ACHN (cell line): ENCODE results near the gene IRS2.
"Not testable (repeated sequence)": the region's sequence is repeated elsewhere in the genome, so short reads cannot be mapped to it uniquely, and the experiment has no call there.

Experiments used
- DNase-seq: peaks from one replicate; pipeline ENCODE4 v3.0.0-alpha.2; 2015
- in situ Hi-C: cut with HindIII; loops from 2 replicates; pipeline ENCODE4 v1.10.0; 2017; ENCODE audit warnings: low sequenced_read_pairs, low pct_ligation_motif_present, low pct_unique_long_range_greater_than_20kb

IRS2 gene

GRCh38 chr13:109744512-109745051 is 41.8 kb downstream of the IRS2 start:
- DNase-seq = no peak
- in situ Hi-C loops = no loop called here

GRCh38 chr13:109743706-109744453 is 42.5 kb downstream of the IRS2 start:
- in situ Hi-C loops = no loop called here
- peak; percentile 55 for DNase-seq

- in situ Hi-C loops = no loop called here
- DNase-seq = no peak
Observed at GRCh38 chr13:109741966-109742365, 44.4 kb downstream of the IRS2 start.

DNA sequence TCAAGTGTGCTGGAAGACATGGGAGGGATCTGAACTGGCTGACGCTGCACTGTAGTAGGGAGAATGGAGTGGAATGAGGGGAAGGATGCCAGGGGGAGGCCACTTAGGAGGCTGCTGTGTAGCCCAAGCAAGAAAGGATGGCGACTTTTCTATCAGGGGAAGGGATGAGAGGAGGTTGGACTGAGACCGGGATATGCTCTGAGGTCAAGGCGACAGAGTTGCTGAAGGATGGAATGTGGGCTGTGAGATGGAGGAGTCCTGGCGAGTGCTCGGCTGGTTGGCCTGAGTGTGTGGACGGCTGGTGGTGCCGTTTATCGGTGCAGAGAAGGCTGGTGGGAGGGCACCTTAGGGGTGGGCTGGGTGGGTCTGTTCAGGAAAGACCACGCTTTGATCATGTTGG is 45.7 kb downstream of the IRS2 start:
- in situ Hi-C loops = no loop called here
- no peak for DNase-seq

DNA sequence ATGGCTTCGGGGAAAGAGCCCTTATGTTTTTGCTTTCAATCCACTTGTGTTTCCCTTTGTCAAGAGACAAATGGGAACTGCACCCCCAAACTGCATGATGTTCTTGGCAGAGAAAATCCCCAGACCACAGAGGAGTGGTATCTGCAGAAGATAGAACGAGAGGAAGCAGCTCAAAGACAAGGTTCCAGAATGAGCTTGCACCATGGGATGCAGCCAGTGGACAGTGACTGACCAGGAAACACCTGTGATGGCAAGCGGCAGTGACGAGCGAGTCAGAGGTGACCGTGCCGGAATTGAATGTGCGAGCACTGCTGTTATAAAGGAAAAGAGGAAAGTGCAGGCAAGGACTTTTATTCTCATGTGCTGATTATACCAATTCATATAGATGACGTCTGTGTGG is 46.3 kb downstream of the IRS2 start:
- in situ Hi-C loops = no loop called here
- no peak for DNase-seq

DNA sequence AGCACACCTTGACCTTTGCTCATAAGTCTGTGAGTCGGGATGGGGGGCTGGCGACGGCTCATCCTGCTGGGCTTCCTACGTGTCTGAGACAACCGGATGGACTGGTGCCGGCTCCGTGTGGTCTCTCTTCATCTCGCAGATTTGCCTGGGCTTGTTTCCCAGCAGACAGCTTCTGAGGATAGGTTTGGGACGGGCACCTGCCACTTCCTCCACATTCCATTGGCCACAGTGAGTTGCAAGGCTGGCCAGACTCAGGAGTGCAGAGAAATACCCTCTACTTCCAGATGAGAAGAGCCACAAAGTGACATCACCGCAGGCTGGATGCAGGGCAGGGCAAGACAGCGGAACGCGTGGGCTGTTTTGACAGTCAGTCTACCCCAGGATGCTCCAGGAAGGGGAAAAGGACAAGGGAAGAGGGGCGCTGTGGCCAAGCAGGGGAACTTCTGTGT is 48.1 kb downstream of the IRS2 start:
- DNase-seq = no peak
- in situ Hi-C loops = no loop called here

GRCh38 chr13:109737606-109738005 is 48.8 kb downstream of the IRS2 start:
- in situ Hi-C loops = no loop called here
- DNase-seq = no peak

- in situ Hi-C loops = no loop called here
- no peak for DNase-seq
Observed at GRCh38 chr13:109737046-109737573, 49.3 kb downstream of the IRS2 start.

DNA sequence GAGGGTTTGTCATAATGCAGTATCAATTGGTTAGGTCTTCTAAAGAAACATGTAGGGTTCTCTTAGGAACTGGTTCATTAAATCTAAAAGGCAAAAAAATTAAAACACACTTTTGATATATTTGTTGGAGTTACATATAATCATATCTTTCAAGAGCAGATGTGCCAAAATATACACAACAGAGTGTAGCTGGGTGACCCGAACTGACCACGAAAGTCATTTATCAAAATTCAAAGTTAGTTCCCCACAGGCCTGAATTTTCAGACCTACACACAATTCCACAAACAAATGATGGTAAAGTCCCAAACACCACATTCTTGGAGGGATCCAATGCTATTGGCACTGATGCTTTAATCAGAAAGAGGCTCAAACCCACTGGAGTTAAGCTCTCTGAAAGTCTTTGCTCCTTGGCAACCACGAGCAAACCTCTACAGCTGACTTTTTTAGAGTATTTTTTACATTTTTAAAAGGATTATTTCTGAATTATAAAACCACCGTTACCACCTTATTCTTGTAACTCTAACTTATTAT is 50.9 kb downstream of the IRS2 start:
- in situ Hi-C loops = no loop called here
- no peak for DNase-seq

GRCh38 chr13:109734002-109734785 is 52.2 kb downstream of the IRS2 start:
- DNase-seq = no peak
- in situ Hi-C loops = no loop called here

- in situ Hi-C loops = no loop called here
- no peak for DNase-seq
Observed at GRCh38 chr13:109733550-109733949, 52.8 kb downstream of the IRS2 start.

- DNase-seq, in situ Hi-C loops: not testable (repeated sequence)
Observed at GRCh38 chr13:109732470-109733170, 53.8 kb downstream of the IRS2 start.

DNA sequence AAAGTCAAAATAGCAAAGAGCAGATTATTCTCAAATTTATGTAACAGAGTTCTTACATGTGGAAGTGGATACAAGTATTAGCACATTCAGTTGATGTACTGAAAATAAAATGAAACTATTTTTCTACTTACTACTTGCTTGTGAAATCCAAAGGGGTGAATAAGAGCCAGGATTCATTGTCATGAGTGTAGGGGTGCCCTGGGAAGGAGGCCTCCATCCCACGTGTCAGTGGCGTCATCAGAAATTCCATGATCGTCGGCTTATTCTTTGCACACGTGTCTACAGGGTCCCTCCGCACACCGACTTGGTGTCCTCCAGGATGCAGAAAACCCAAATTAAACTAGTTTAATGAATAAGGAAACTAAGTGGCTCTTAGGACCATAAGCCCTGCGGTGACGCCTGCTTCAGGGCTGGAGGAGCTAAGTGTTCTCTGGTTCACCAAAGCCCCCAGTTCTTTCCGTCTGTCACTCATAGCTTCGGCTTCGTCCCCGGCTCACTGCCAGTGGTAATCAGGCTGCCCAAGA is 55.5 kb downstream of the IRS2 start:
- DNase-seq = no peak
- in situ Hi-C loops = no loop called here

GRCh38 chr13:109728791-109729731 is 57.3 kb downstream of the IRS2 start:
- DNase-seq = no peak

DNA sequence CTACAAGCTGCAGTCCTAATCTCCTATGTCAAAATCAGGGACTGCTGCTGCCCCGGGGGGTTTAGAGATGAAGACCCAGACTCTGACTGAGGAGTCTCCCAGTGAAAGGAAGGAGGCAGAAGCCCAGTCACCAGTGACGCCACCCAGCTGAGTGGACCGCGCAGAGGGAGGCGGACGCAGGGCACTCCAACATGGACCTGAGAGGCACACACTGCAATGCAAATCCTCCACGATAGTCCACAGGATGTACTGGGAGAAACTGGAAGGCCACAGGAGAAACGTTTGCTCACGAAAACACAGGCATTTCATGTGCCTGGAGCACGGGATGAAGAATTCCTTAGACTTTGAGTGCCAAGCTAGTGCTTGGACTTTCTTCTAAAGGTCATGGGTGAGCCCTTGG is 58.3 kb downstream of the IRS2 start:
- in situ Hi-C loops = no loop called here
- DNase-seq = no peak

More at GRCh38 chr13:109728791-109729731, 57.3 kb downstream of the IRS2 start:
- in situ Hi-C loops = no loop called here

- DNase-seq = no peak
- in situ Hi-C loops = no loop called here
Observed at GRCh38 chr13:109727251-109727650, 59.1 kb downstream of the IRS2 start.

GRCh38 chr13:109725995-109726637 is 60.3 kb downstream of the IRS2 start:
- DNase-seq = no peak
- in situ Hi-C loops = no loop called here
